Inferior parietal cortex (tissue), 1 donor: ENCODE data around the gene MT1E.

Source experiments
- DNase-seq: peaks from one replicate; pipeline ENCODE4 v3.0.0-alpha.2; 2016; ENCODE audit errors: extremely low spot score

MT1E gene

GRCh38 chr16:56626685-56627084, 1.1 kb downstream of the MT1E start:
- DNase-seq: no peak

- no peak for DNase-seq
Observed at GRCh38 chr16:56628486-56629350, 3.1 kb downstream of the MT1E start.

- no peak for DNase-seq
Observed at GRCh38 chr16:56629531-56629930, 4.0 kb downstream of the MT1E start.

- DNase-seq: no peak
Observed at GRCh38 chr16:56630134-56630533, 4.6 kb downstream of the MT1E start.

- no peak for DNase-seq
Observed at GRCh38 chr16:56631197-56631596, 5.6 kb downstream of the MT1E start.

GRCh38 chr16:56631832-56632155, 6.2 kb downstream of the MT1E start:
- no peak for DNase-seq

GRCh38 chr16:56632156-56632847, 6.7 kb downstream of the MT1E start, which contains the start of gene MT1M:
Gene MT1M, plus strand, starts transcription at chr16:56632659. Its CDS starts 73 bp downstream, at chr16:56632732.
- no peak for DNase-seq

GRCh38 chr16:56632848-56633365, 7.3 kb downstream of the MT1E start:
- no peak for DNase-seq

GRCh38 chr16:56633535-56633934, 8.0 kb downstream of the MT1E start:
- DNase-seq: no peak

- no peak for DNase-seq
Observed at GRCh38 chr16:56634715-56635440, 9.3 kb downstream of the MT1E start.

GRCh38 chr16:56635441-56635967, 9.9 kb downstream of the MT1E start:
- DNase-seq: no peak

GRCh38 chr16:56636616-56637413, 11.2 kb downstream of the MT1E start:
- no peak for DNase-seq

GRCh38 chr16:56637814-56638750, 12.5 kb downstream of the MT1E start, which contains the start of gene MT1A:
Gene MT1A, plus strand, starts transcription at chr16:56638666. Its CDS starts 73 bp downstream, at chr16:56638739.
- no peak for DNase-seq

- DNase-seq: no peak
Observed at GRCh38 chr16:56639045-56639444, 13.5 kb downstream of the MT1E start.

GRCh38 chr16:56640076-56640475, 14.5 kb downstream of the MT1E start:
- DNase-seq: no peak

- DNase-seq: no peak
Observed at GRCh38 chr16:56641166-56641565, 15.6 kb downstream of the MT1E start.

GRCh38 chr16:56643080-56643778, 17.6 kb downstream of the MT1E start:
- DNase-seq: no peak

- no peak for DNase-seq
Observed at GRCh38 chr16:56643833-56644232, 18.3 kb downstream of the MT1E start.

GRCh38 chr16:56645311-56645710, 19.7 kb downstream of the MT1E start:
- no peak for DNase-seq
